Keratinocyte (primary cell): Measurements from ENCODE around the gene TADA2B.

ENCODE experiments used
- CTCF ChIP-seq, 3 experiments: IDR thresholded peaks in 1 of 3; conservative IDR thresholded peaks in 1 of 3; optimal IDR thresholded peaks in 1 of 3; 2 replicates in 2 of 3; 3 replicates in 1 of 3; pipeline versions ENCODE3 to v1.5.1; 2011; ENCODE audit warnings: low read length in 3 of 3, mild to moderate bottlenecking in 3 of 3, moderate library complexity in 2 of 3, control low read depth in 1 of 3, inconsistent platforms in 1 of 3; ENCODE audit not compliant: insufficient read depth in 2 of 3; ENCODE audit errors: extremely low read depth in 1 of 3
- EZH2 ChIP-seq: IDR thresholded peaks from one replicate; pipeline ENCODE4 v1.6.1; 2012; ENCODE audit warnings: inconsistent platforms, mild to moderate bottlenecking, low read length, moderate library complexity

DNA sequence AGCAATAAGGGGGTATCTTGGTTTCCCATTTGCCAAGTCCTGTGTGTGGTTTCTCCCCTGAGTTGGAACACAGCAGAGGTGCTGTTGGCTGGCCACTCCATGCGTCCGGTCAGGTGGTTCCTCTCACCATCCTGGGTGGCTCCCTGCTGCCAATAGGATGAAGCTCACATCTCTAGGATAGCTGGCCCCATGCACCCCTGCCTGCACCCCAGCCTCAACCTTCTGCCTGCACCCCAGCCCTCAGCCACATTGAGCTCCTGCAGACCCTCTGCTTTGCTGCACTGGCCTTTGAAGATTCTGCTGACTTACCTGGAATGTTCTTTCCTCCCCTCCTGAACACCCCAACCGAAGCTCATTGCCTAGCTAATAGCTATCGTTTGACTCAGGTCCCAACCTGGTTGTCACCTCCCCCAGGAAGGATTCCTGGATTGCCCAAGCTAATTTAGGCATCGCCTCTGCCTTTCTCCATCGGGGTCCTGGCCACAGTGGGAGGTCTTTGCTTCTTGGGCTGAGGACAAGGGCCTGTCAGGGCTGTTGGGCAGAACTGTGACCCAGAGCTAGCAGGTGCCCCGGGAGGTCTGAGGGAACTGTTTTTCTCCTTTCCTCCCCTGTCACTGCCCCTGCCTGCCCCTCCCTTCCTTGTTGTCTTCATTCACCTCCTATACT, 61.3 kb downstream of the TADA2B start:
- TF ChIP-seq CTCF (optimal IDR thresholded peaks at IDR 0.05 in 1 of 3, IDR thresholded peaks at IDR 0.05 in 1 of 3, conservative IDR thresholded peaks at IDR 0.05 in 1 of 3; ENCODE audit: extremely low read depth in 1 of 3, insufficient read depth in 2 of 3, low read length in 3 of 3) (no peak), EZH2 (no peak)
